ENCODE data around the gene CRYGN. TPM values are rescaled to one million over a fixed set of nuclear protein-coding genes. Genes with fewer than 3 reads are reported as not detected.
A peak's percentile ranks its signal among the peaks of the same experiment; 100 is the strongest.

Gene CRYGN
- total RNA-seq, 4 donors from 2014 or later = not detected

DNA sequence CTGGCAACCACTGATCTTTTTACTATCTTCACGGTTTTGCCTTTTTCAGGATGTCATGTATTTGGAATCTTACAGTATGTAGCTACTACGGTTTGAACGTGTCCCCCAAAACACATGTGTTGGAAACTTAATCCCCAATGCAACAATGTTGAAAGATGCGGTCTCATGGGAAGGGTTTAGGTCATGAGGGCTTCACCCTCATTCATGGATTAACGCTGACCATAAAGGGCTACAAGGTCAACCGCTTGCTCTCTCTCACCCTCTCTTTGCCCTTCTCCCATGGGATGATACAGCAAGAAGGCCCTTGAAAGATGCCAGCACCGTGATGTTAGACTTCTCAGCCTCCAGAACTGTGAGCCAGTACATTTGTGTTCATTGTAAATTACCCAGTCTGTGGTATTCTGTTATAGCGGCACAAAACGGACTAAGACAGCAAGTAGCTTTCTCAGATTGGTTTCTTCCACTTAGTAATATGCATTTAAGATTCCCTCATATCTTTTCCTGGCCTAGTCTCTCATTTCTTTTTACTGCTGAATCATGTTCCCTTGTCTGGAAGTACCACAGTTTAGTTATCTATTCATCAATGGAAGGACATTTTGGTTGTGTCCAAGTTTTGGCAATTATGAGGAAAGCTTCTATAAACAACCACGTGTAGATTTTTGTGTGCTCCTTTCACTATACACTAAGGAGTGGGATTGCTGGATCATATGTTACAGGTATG is 3.0 kb upstream of the CRYGN start:
- DNase-seq = no peak
- H3K27ac ChIP-seq = no peak overlapping the region

DNA sequence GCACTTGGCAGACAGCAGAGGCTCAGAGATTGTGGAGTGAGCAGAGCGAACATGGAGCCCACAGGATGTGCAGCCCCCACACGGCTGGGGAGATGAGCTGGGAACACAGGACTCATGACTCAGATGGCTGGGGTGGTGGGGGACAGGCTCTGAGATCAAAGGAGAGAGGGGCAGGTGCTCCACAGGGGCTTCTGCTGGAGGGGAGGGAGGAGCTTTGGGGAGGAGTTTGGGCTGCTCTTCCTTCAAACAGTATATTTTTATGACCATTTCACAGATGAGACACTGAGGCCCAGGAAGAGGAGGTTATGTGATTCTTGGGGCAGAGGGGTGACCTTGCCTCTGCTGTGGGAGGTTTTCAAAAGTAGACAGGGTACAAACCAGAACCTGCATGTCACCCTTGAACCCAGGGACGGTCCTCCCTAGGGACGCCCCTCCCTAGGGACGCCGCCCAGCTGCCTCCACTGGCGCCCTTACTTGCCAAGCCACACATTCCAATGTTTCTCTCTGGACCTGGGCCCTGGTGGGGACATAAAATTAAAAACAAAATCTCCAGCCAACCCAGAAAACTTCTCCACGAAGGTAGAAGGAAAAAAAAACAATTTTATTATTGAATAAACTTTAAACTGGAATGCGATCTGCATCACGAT is 981 bp upstream of the CRYGN start:
- Histone ChIP-seq H3K27ac (peak overlapping the region in 1 of 4 donors; percentile 19), H3K27me3 (no peaks in the 10 kb centered on the region), H3K9me3 (no peaks in the 10 kb centered on the region), H3K36me3 (no peaks in the 10 kb centered on the region), H3K4me3 (no peak overlapping the region), H3K4me1 (peaks cover 0 to 19% (median 0%) of the 10 kb centered on the region in 4 donors)
- no peak for DNase-seq
- TF ChIP-seq POLR2A (IDR thresholded peaks at IDR 0.05) = no peak
- TF ChIP-seq, protein P1, sequence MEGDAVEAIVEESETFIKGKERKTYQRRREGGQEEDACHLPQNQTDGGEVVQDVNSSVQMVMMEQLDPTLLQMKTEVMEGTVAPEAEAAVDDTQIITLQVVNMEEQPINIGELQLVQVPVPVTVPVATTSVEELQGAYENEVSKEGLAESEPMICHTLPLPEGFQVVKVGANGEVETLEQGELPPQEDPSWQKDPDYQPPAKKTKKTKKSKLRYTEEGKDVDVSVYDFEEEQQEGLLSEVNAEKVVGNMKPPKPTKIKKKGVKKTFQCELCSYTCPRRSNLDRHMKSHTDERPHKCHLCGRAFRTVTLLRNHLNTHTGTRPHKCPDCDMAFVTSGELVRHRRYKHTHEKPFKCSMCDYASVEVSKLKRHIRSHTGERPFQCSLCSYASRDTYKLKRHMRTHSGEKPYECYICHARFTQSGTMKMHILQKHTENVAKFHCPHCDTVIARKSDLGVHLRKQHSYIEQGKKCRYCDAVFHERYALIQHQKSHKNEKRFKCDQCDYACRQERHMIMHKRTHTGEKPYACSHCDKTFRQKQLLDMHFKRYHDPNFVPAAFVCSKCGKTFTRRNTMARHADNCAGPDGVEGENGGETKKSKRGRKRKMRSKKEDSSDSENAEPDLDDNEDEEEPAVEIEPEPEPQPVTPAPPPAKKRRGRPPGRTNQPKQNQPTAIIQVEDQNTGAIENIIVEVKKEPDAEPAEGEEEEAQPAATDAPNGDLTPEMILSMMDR (IDR thresholded peaks at IDR 0.05) = no peak

More for the DNA sequence above, 3.0 kb upstream of the CRYGN start:
- Histone ChIP-seq H3K27me3 (no peaks in the 10 kb centered on the region), H3K4me1 (peaks cover 0 to 20% (median 0%) of the 10 kb centered on the region in 4 donors), H3K36me3 (no peaks in the 10 kb centered on the region), H3K9me3 (no peaks in the 10 kb centered on the region), H3K4me3 (no peak overlapping the region)
- TF ChIP-seq, protein P1 (IDR thresholded peaks at IDR 0.05) = no peak
- no peak for TF ChIP-seq POLR2A (IDR thresholded peaks at IDR 0.05)

DNA sequence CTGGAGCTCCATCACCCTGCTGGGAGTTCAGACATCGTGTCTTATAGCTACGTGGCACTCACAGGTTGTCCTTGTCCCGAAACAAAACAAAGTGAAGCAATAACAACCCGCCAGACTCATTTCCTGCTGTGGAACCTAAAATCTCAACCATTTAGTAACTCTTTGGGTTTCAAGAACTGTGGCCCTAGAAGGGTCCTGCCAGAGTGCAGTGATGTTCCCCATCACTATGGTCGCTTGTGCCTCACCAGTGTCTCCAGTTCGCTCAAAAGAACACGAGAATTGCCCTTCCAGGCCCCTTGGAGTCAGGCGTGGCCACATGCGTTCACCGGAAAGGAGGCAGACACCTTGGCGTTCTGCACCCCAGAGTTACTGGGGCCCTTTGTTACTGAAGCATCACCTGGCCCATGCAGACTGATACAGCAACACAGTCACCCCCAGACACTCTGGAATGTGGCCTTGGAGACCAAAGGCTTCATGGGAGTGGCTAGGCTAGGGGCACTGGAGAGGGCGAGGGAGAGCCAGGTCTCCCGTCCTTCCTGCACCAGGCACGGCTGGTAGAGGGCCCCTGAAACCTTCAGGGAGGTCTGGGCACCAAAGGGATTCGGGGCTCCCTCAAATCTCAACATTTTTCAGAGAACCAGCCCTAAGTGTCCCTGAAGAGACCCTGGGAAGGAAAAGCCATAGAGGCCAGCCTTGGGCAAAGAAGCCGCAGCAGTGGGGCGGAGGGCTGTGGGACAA is 908 bp downstream of the CRYGN start:
- H3K4me3 ChIP-seq = no peak overlapping the region
- DNase-seq = no peak

DNA sequence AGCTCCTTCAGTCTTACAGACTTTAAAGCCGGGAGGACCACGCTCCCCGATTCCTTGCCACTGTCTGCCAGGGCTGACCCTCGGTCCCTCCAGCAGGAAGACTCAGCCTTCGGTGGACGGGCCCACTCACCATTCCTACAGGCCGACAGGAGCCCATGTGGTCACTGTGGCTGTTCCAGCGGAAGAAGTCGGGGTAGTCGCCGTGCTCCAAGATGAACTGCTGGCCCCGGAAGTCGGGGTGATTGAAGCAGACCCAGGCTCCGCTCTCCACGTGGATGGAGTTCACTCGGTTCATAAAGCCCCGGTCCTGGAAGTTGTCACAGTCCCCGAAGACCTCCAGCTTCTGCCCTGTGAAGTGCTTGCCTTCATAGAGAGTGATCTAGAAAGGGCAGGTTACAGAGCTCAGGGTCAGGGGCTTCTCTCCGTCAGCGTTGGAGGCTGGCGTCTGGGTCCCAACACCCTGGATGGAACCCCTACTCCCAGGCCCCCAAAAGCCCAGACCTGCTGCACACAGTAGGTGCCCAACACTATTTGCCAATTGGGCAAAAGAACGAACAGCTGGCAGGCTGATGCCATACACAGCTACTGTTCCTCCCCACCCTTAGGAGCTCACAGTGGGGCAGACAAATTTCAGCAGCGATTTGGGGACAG is 1.9 kb downstream of the CRYGN start:
- Histone ChIP-seq H3K36me3 (no peaks in the 10 kb centered on the region), H3K4me3 (no peak overlapping the region), H3K4me1 (peaks cover 0 to 19% (median 0%) of the 10 kb centered on the region in 4 donors), H3K9me3 (no peaks in the 10 kb centered on the region), H3K27me3 (no peaks in the 10 kb centered on the region), H3K27ac (no peak overlapping the region)
- TF ChIP-seq POLR2A (IDR thresholded peaks at IDR 0.05) = no peak
- TF ChIP-seq, protein P1 (IDR thresholded peaks at IDR 0.05) = no peak
- DNase-seq = no peak

More for the DNA sequence above, 908 bp downstream of the CRYGN start:
- no peaks in the 10 kb centered on the region for H3K9me3 ChIP-seq
- no peaks in the 10 kb centered on the region for H3K27me3 ChIP-seq
- no peaks in the 10 kb centered on the region for H3K36me3 ChIP-seq
- H3K27ac ChIP-seq = no peak overlapping the region
- TF ChIP-seq POLR2A (IDR thresholded peaks at IDR 0.05) = no peak
- TF ChIP-seq, protein P1 (IDR thresholded peaks at IDR 0.05) = no peak
- H3K4me1 ChIP-seq = peaks cover 0 to 19% (median 0%) of the 10 kb centered on the region in 4 donors

DNA sequence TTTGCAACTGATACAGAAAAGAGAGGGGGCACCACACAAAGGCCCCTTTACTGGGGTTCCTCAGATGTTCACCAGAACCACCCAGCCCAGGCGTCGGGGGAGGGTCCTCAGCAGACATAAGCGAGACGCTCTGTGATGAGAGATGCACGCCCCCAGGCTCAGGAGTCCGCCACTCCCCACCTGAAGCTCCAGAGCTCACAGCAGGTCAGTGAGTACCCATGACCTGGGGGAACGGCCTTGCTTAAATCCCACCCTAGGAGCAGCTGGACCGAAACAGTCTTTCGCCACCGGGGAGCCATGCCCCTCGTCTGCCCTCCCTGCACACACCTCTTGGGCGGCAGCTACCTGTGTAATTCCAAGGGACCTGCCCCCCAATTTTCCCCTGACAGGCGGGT is 2.8 kb downstream of the CRYGN start:
- H3K4me3 ChIP-seq = no peak overlapping the region
- H3K4me1 ChIP-seq = peaks cover 0 to 19% (median 0%) of the 10 kb centered on the region in 4 donors
- H3K27ac ChIP-seq = no peak overlapping the region
- H3K9me3 ChIP-seq = no peaks in the 10 kb centered on the region
- TF ChIP-seq POLR2A (IDR thresholded peaks at IDR 0.05) = no peak
- TF ChIP-seq, protein P1 (IDR thresholded peaks at IDR 0.05) = no peak
- no peak for DNase-seq
- H3K27me3 ChIP-seq = no peaks in the 10 kb centered on the region
- no peaks in the 10 kb centered on the region for H3K36me3 ChIP-seq
